Panc1 (cell line): ENCODE results near the gene PRSS22. TPM values are rescaled to one million over a fixed set of nuclear protein-coding genes. Genes with fewer than 3 reads are reported as not detected.

Experiments
- ATAC-seq: fragments of 200-7000 bp; cut with Tn5 transposase; 2 replicates; pipeline ENCODE4 v1.9.1; 2020; ENCODE audit warnings: mild to moderate bottlenecking, moderate library complexity
- BruUV-seq: library from RNA; stranded (reverse); fragments of 400-500 nt; replicated peaks from 2 replicates; lab custom pipeline; 2021; lab: Mats Ljungman, UMichigan
- CTCF ChIA-PET: fragments of 300-600 bp; sonication (Branson Sonifier 250); formaldehyde crosslinking; loops from one replicate; lab custom pipeline; 2022; ENCODE audit warnings: antibody characterized with exemption; lab: Charles Lee
- POLR2A ChIA-PET: fragments of 300-600 bp; sonication (Branson Sonifier 250); formaldehyde crosslinking; loops from one replicate; lab custom pipeline; 2022; ENCODE audit warnings: antibody characterized with exemption; lab: Charles Lee
- DNase-seq: peaks from one replicate; pipeline ENCODE4 v3.0.0-alpha.2; 2010; ENCODE audit warnings: low read depth, low spot score
- H3K27ac ChIP-seq: 2 replicates; pipeline ENCODE4 v1.5.1; 2011; ENCODE audit warnings: mild to moderate bottlenecking, low read length, inconsistent platforms
- H3K27me3 ChIP-seq: fragments of 200-500 bp; sonication (Bioruptor generic); 2 replicates; pipeline ENCODE4 v1.6.0; 2014; ENCODE audit warnings: low read length, inconsistent platforms; ENCODE audit not compliant: control insufficient read depth, insufficient read depth
- H3K36me3 ChIP-seq: fragments of 200-500 bp; sonication (Bioruptor generic); 2 replicates; pipeline ENCODE4 v1.5.1; 2014; ENCODE audit warnings: inconsistent platforms, mild to moderate bottlenecking, low read length, moderate library complexity; ENCODE audit not compliant: control insufficient read depth, insufficient read depth
- H3K4me1 ChIP-seq: 2 replicates; pipeline ENCODE4 v1.5.1; 2011; ENCODE audit warnings: inconsistent platforms, mild to moderate bottlenecking, low read length, moderate library complexity; ENCODE audit not compliant: control insufficient read depth, insufficient read depth
- H3K4me3 ChIP-seq, 2 experiments: 2 replicates each; pipeline ENCODE4 v1.5.1; 2011 to 2012; ENCODE audit warnings: low read depth in 2 of 2, low read length in 2 of 2, mild to moderate bottlenecking in 2 of 2, inconsistent platforms in 1 of 2, moderate library complexity in 1 of 2
- H3K9me3 ChIP-seq: fragments of 200-500 bp; sonication (Bioruptor generic); 2 replicates; pipeline ENCODE4 v1.5.1; 2014; ENCODE audit warnings: low read depth, mild to moderate bottlenecking, inconsistent platforms, low read length, moderate library complexity; ENCODE audit not compliant: control insufficient read depth, insufficient read depth
- POLR2AphosphoS5 ChIP-seq: IDR thresholded peaks from 2 replicates; pipeline ENCODE4 v1.6.1; 2012; ENCODE audit warnings: mild to moderate bottlenecking, low read depth, low read length, moderate library complexity
- SIN3A ChIP-seq: IDR thresholded peaks from 2 replicates; pipeline ENCODE4 v1.6.1; 2012; ENCODE audit warnings: low read depth, mild to moderate bottlenecking, low read length, moderate library complexity, borderline replicate concordance; ENCODE audit not compliant: insufficient read depth
- TCF7L2 ChIP-seq: IDR thresholded peaks from 2 replicates; pipeline ENCODE4 v1.6.1; 2011; ENCODE audit warnings: mild to moderate bottlenecking, low read depth, low read length, inconsistent platforms
- in situ Hi-C: cut with HindIII; loops from 2 replicates; pipeline ENCODE4 v1.10.0; 2016; ENCODE audit warnings: low sequenced_read_pairs, low pct_unique_long_range_greater_than_20kb
- intact Hi-C: fragments of 100-400 bp; cut with micrococcal nuclease; formaldehyde crosslinking; loops from one replicate; pipeline ENCODE4 v1.10.0; 2022; ENCODE audit not compliant: unreplicated experiment
- total RNA-seq: library from RNA; stranded (reverse); gene quantifications from one replicate; pipeline ENCODE4 v1.2.1, GENCODE V29; 2021; ENCODE audit not compliant: unreplicated experiment
- TF ChIP-seq, protein P1 (sequence below): fragments of 450-650 bp; IDR thresholded peaks from 2 replicates; pipeline ENCODE4 v1.5.1; 2017; ENCODE audit warnings: mild to moderate bottlenecking
- TF ChIP-seq, protein P2 (sequence below), 2 experiments: IDR thresholded peaks; 2 replicates each; pipeline ENCODE4 v1.6.1; 2011 to 2012; ENCODE audit warnings: low read depth in 2 of 2, control low read depth in 1 of 2, low read length in 1 of 2, mild to moderate bottlenecking in 1 of 2, moderate library complexity in 1 of 2; ENCODE audit not compliant: insufficient read depth in 1 of 2

Gene PRSS22
- total RNA-seq, 1 experiment from 2014 or later, result 23.9 TPM

DNA sequence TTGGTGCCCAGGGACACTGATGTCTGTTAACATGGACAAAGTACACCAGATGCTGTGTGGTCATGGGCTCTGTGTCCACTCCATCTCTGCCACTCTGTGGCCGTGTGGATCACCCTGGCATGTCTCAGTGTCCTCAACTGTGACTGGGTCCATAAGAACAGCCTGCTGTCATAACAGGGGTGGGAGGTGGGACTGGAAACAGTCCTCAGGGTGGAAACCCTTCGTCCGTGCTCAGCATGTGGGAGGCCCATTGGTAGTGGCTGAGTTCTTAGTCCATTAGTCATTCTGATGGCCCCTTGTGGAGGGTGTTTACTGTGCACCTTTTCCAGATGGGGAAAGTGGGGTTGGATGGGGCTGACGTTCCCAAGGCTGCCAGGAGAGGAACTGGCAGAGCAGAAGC lies 37.8 kb upstream of the PRSS22 start:
- ATAC-seq, result peak; percentile 60
- Histone ChIP-seq H3K27me3 (no peaks in the 10 kb centered on the region), H3K4me1 (no peaks in the 10 kb centered on the region; the same call in 1 of the 2 replicates), H3K27ac (no peak overlapping the region), H3K4me3 (no peak overlapping the region), H3K9me3 (no peaks in the 10 kb centered on the region), H3K36me3 (no peaks in the 10 kb centered on the region)
- intact Hi-C loops (no loop called here), in situ Hi-C loops (no loop called here)
- ChIA-PET POLR2A (no interaction called here), CTCF (no interaction called here)
- TF ChIP-seq SIN3A (no peak), TCF7L2 (no peak), POLR2AphosphoS5 (no peak)
- TF ChIP-seq, protein P1, sequence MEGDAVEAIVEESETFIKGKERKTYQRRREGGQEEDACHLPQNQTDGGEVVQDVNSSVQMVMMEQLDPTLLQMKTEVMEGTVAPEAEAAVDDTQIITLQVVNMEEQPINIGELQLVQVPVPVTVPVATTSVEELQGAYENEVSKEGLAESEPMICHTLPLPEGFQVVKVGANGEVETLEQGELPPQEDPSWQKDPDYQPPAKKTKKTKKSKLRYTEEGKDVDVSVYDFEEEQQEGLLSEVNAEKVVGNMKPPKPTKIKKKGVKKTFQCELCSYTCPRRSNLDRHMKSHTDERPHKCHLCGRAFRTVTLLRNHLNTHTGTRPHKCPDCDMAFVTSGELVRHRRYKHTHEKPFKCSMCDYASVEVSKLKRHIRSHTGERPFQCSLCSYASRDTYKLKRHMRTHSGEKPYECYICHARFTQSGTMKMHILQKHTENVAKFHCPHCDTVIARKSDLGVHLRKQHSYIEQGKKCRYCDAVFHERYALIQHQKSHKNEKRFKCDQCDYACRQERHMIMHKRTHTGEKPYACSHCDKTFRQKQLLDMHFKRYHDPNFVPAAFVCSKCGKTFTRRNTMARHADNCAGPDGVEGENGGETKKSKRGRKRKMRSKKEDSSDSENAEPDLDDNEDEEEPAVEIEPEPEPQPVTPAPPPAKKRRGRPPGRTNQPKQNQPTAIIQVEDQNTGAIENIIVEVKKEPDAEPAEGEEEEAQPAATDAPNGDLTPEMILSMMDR, result no peak
- TF ChIP-seq, protein P2, sequence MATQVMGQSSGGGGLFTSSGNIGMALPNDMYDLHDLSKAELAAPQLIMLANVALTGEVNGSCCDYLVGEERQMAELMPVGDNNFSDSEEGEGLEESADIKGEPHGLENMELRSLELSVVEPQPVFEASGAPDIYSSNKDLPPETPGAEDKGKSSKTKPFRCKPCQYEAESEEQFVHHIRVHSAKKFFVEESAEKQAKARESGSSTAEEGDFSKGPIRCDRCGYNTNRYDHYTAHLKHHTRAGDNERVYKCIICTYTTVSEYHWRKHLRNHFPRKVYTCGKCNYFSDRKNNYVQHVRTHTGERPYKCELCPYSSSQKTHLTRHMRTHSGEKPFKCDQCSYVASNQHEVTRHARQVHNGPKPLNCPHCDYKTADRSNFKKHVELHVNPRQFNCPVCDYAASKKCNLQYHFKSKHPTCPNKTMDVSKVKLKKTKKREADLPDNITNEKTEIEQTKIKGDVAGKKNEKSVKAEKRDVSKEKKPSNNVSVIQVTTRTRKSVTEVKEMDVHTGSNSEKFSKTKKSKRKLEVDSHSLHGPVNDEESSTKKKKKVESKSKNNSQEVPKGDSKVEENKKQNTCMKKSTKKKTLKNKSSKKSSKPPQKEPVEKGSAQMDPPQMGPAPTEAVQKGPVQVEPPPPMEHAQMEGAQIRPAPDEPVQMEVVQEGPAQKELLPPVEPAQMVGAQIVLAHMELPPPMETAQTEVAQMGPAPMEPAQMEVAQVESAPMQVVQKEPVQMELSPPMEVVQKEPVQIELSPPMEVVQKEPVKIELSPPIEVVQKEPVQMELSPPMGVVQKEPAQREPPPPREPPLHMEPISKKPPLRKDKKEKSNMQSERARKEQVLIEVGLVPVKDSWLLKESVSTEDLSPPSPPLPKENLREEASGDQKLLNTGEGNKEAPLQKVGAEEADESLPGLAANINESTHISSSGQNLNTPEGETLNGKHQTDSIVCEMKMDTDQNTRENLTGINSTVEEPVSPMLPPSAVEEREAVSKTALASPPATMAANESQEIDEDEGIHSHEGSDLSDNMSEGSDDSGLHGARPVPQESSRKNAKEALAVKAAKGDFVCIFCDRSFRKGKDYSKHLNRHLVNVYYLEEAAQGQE (IDR thresholded peaks at IDR 0.05; ENCODE audit: insufficient read depth in 1 of 2, low read depth in 2 of 2, low read length in 1 of 2), result no peak
- DNase-seq, result no peak
- BruUV-seq, result no TSS peak

DNA sequence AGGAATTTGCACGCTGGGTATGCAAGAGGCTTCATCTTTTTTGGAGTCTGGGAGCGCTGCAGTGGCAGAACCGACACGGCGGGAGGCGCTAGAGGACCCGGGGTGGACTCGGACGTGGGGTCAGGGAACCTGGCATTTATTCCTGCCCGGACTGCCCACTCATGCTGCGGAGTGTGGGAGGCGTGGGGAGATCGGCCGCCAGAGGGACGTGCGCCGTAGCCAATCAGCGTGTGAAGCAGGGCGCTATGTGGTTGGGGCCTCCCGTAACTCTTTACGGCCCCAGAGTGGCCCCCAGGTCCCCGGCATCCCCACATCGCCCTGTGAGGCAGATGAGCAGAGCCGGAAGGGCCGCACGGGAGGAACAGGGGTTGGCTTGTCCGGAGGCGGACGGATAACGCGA lies 36.3 kb upstream of the PRSS22 start:
- in situ Hi-C loops (no loop called here), intact Hi-C loops (no loop called here)
- ChIA-PET CTCF (no interaction called here), POLR2A (no interaction called here)
- no peak overlapping the region for H3K4me3 ChIP-seq
- DNase-seq, result no peak
- H3K4me1 ChIP-seq, result no peaks in the 10 kb centered on the region; the same call in 1 of the 2 replicates
- no peaks in the 10 kb centered on the region for H3K27me3 ChIP-seq
- no peaks in the 10 kb centered on the region for H3K36me3 ChIP-seq
- H3K27ac ChIP-seq, result no peak overlapping the region
- no TSS peak for BruUV-seq
- TF ChIP-seq POLR2AphosphoS5 (no peak), SIN3A (no peak), TCF7L2 (no peak)
- TF ChIP-seq, protein P1, result no peak
- TF ChIP-seq, protein P2 (IDR thresholded peaks at IDR 0.05; ENCODE audit: insufficient read depth in 1 of 2, low read depth in 2 of 2, low read length in 1 of 2), result no peak
- ATAC-seq, result no peak
- H3K9me3 ChIP-seq, result no peaks in the 10 kb centered on the region
